GM18907 (cell line): Measurements from ENCODE around the gene KRTAP13-4.

Experiments used
- ATAC-seq: cut with Tn5 transposase; IDR thresholded peaks from one replicate; pipeline ENCODE4 v1.9.1; 2021; ENCODE audit warnings: mild to moderate bottlenecking, moderate library complexity; ENCODE audit not compliant: unreplicated experiment

The KRTAP13-4 gene

GRCh38 chr21:30430170-30430655, at the start of gene KRTAP13-4:
Gene KRTAP13-4 (plus strand): TSS chr21:30430220. CDS start chr21:30430276, 56 bp downstream.
- no peak for ATAC-seq

DNA sequence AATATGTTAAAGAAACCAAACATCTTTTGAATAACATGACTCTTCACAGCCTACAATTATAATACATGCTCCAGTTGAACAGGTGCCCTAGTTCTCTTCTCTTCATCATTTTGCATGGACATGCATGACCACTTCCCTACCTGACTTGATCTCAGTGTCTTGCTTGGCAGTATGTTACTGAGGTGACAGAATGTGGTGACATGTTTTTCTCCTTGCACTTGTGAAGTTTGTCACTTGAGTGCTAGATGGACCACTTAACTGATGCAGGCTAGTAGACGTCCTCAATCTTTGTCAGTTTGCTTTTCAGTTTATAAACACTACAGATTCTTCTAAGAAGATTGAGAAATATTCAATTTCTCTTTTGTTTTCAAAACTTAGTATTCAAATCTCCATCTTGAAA, 47.8 kb upstream of the KRTAP13-4 start:
- ATAC-seq: no peak

GRCh38 chr21:30391492-30392025, 38.5 kb upstream of the KRTAP13-4 start:
- ATAC-seq: no peak

- ATAC-seq: no peak
Measured at GRCh38 chr21:30395731-30396130, 34.3 kb upstream of the KRTAP13-4 start, which contains the start of gene KRTAP13-1. Gene KRTAP13-1 (plus strand): TSS chr21:30396031. CDS start chr21:30396087, 56 bp downstream.

DNA sequence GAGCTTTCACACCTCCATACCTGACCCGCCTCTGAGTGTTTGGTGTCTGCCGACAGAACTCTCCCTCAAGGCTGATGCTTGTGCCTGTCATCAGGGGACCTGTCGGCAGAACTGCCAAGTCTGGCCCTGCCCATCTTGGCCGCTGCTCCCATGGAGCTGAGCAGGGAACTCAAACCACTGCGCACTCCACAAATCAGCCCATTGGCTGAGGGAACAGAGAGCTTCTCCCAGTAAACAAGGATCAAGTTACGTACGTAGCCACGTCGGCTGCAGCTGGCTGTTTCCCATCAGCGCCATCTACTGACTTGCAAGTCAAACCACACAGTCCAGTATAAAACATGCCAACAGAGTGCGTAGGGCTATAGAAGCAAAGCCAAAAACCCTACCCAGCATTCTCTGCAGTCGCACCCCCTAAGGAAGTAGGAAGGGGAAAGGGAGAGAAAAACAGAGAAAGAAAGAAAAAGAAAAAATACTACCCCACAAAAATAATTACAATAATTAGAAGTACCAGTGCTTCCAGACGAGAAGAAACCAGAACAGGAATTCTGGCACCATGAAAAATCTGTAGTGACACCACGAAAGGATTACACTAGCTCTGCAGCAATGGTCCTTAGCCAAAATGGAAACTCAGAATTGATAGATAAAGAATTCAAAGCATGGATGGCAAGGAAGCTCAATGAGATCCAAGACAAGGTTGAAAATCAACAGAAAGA, 21.1 kb upstream of the KRTAP13-4 start:
- no peak for ATAC-seq

- ATAC-seq: no peak
Measured at GRCh38 chr21:30415993-30416392, 14.0 kb upstream of the KRTAP13-4 start.

DNA sequence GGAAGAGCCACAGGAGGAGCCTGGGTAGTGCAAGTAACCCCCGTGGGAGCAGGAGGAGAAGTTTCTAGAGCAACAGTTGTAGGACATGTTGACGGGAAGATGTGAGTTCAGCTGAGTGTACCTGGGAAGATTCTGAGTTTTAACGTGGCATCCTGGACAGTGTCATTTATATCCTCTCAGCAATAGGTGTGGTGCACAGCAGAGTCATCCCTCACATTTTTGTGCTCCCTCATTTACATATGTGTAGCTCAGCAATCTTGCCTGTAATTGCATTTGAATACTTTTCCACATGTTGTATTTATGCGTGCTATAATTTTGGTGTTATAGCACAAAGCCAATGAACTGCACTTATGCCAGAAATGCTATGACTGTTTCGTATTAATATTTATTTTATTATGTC, 4.2 kb upstream of the KRTAP13-4 start, which contains the start of gene KRTAP13-3:
Gene KRTAP13-3, minus strand, starts transcription at position 101 of the 400 bp plus-strand sequence. Its CDS starts 14 bp downstream, at position 87.
- no peak for ATAC-seq

GRCh38 chr21:30426731-30427130, 3.3 kb upstream of the KRTAP13-4 start:
- ATAC-seq: no peak

DNA sequence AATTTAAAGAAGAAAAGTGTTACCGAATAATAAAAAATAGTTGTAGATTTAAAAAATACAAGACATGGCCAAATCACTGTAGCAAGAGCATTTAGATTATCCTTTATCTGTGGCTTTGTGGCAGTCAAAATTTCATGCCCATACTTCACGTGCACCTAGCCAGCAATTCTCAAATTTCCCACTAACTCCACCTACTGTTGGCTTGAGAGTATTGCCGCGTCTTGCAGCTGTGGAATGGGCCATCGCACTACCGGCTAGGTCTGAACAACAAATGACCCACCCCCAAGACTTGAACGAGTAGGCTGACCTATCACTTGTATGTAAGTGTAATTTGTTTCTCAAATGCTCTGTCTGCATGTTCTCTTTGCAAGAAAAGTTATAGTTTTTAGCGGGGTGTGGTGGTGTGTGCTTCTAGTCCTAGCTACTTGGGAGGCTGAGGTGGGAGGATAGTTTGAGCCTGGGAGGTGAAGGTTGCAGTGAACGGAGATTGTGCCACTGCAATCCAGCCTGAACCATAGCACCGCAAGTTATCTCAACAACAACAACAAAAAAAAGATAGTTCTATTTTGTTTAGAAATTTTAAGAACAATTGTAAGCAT, 4.1 kb downstream of the KRTAP13-4 start:
- ATAC-seq: no peak

- no peak for ATAC-seq
Measured at GRCh38 chr21:30437010-30437565, 7.1 kb downstream of the KRTAP13-4 start.

DNA sequence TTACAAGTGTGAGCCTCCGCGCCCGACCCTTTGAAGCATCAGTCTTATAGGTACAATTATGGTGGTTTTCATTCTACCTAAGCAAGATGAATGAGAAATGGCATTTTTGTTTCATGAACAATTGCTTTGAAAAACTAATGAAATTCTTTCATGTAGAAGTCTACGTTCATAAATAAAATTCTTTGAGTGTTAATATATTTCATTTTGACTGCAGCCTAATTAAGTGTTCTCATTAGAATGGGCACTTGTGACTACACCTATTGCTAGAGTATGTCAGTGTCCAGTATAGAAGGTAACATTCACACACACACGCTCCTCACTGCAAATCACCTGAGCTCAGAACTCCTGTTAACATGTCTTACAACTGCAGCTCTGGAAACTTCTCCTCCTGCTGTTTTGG, 10.0 kb downstream of the KRTAP13-4 start, which contains the start of gene KRTAP15-1:
Gene KRTAP15-1, plus strand, starts transcription at position 301 of the 400 bp plus-strand sequence. Its CDS starts 53 bp downstream, at position 354.
- ATAC-seq: no peak

DNA sequence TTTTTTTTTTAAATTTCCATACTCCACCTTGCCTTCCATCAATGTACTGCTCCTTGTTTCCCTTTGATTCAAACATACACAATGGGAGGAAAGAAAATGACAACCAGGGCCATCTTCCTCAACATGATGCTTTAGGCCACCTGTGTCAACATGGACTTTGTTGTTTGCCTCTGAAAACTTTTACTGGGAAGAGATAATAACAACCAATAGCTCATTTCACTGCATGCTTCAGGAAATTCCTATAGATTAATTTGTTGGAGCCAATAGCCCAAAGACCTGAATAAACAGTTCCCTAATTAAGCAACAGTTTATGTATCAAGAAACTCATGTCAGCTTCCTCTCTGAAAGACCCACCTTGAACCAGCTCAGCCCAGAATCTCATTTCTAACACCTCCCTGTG, 13.2 kb downstream of the KRTAP13-4 start:
- no peak for ATAC-seq

DNA sequence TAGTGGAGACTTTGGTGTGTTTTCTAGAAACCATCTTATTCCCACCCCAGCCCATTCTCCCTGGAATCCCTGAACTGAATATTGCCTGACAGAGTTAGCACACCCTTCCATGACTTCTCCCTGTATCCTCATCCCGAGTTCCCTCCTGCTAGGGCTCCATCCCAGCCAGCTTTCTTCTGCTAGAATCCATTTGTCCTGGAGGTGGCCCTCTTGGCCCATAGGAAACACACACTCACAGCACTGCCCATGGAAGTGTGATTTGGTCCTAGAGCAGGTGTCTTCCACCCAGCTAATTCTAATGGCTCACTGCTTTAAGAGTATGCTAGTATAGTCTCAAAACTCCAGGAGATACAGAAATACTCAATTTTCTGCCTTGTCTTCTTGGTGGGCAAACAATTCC, 14.2 kb downstream of the KRTAP13-4 start:
- no peak for ATAC-seq

GRCh38 chr21:30447056-30447455, 17.0 kb downstream of the KRTAP13-4 start:
- ATAC-seq: no peak

GRCh38 chr21:30448514-30448913, 18.5 kb downstream of the KRTAP13-4 start:
- no peak for ATAC-seq

DNA sequence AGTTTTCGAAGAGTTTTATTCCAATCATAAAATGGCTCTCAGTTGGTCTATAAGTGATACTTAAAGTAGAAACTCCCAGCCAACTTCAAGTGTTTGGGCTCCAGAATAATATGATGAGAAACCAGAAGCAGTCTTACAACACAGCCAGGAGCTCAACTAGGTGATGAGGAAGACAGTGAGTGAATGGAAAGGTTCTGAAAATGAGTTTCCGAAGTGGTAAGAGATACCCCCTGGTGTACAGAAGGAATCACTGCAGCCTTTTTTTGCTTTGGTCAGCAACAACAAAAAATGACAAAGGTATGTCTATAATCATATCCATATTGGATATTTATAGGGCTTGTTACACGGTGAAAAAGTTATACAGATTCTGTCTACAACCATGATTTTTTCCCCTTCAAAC, 33.7 kb downstream of the KRTAP13-4 start:
- no peak for ATAC-seq

- ATAC-seq: no peak
Measured at GRCh38 chr21:30468900-30469714, 39.1 kb downstream of the KRTAP13-4 start.

DNA sequence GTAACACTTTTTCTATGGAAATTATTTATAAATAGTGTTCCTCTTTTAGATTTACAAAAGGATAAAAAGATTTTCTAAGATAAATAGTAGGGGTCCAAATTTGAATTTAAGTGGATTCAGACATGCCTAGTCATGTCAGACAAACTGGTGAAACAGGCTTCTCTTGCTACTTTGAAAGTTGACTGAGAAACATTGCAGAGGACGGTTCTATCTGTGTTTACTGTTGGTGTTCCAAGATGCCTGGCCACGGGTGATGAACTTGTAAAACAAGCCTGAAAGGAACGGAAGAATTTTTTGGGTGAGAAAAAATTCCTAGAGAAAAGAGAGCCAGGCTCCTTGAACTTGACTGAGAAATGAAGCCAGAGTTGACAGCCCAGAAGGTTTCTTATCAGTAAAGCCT, 48.0 kb downstream of the KRTAP13-4 start:
- no peak for ATAC-seq

DNA sequence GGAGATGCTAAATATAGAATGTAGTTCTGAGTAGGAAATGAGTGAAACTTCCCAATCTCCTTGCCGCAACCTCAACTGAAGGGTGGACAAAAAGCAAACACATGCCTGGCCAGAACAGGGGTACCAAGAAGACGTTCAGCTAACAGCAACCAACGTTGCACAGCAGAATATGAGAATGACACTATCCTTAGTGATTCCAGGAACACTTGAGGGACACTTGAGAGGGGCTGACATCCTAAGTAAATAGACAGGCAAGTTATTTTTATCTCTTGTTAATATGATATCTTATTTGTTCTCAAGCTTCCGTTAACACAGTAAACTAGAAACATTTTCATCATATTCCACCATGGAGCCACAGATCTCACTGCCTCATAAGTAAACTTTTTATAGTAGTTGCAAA, 49.2 kb downstream of the KRTAP13-4 start:
- no peak for ATAC-seq

DNA sequence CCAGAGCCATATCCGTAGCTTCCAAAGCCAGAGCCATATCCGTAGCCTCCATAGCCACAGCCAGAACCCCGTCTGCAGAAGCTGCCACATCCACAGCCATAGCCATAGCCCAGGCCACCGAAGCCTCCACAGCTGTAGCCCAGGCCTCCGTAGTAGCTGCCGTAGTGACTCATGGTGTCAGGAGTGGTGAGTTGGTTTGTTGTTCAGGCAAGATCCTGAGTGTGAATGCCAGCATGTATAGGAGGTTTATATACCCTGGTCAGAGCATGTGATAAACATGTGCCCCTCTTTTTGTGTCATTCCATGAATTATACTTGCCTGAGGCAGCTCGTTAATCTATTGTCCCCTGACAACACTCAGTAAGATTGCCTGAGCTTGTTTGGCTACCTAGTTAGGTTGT, 50.1 kb downstream of the KRTAP13-4 start, which contains the start of gene KRTAP19-1:
Gene KRTAP19-1, minus strand, starts transcription at position 223 of the 400 bp plus-strand sequence. Its CDS starts 50 bp downstream, at position 173.
- no peak for ATAC-seq
